HepG2 (cell line): Measurements from ENCODE around the gene ATP5F1E. TPM values are rescaled to one million over a fixed set of nuclear protein-coding genes. Genes with fewer than 3 reads are reported as not detected.

Experiments
- ATAC-seq: fragments of 200-7000 bp; cut with Tn5 transposase; 3 replicates; pipeline ENCODE4 v1.9.1; 2020; ENCODE audit warnings: mild to moderate bottlenecking, moderate library complexity
- BruUV-seq: library from RNA; stranded (reverse); fragments of 400-500 nt; replicated peaks from 2 replicates; lab custom pipeline; 2021; lab: Mats Ljungman, UMichigan
- CTCF ChIA-PET: fragments of 300-600 bp; formaldehyde crosslinking; extraction: SDS; loops from one replicate; lab custom pipeline; 2021; ENCODE audit warnings: low total read pairs, inconsistent platforms, low intra/inter-chr PET ratio; lab: Yijun Ruan, JAX
- POLR2A ChIA-PET: fragments of 350-600 bp; sonication (Branson Sonifier 250); formaldehyde crosslinking; loops from one replicate; lab custom pipeline; 2020; ENCODE audit warnings: antibody characterized with exemption, inconsistent platforms; lab: Yijun Ruan, JAX
- DNase-seq: peaks from one replicate; pipeline ENCODE4 v3.0.0-alpha.2; 2015; ENCODE audit warnings: low spot score
- FAIRE-seq: peaks from 3 replicates; lab custom pipeline; 2011; peaks lifted over from hg19 to GRCh38; lab: Jason Lieb, UNC
- H2AFZ ChIP-seq: one replicate; pipeline ENCODE4 v1.6.1; 2011; ENCODE audit warnings: low read length, inconsistent platforms
- H3K27ac ChIP-seq: fragments of 300-600 bp; 3 replicates; pipeline ENCODE4 v1.8.0; 2011; ENCODE audit warnings: mixed run types, mild to moderate bottlenecking, mixed read lengths, low read length, inconsistent platforms; ENCODE audit not compliant: insufficient read depth; ENCODE audit errors: extremely low read length
- H3K27me3 ChIP-seq, 2 experiments: fragments of 200-600 bp in 1 of 2; 2 replicates in 1 of 2; 3 replicates in 1 of 2; pipeline versions ENCODE4 v1.6.0 to v1.8.0; 2011; ENCODE audit warnings: low read length in 2 of 2, mild to moderate bottlenecking in 2 of 2, moderate library complexity in 2 of 2, inconsistent platforms in 1 of 2; ENCODE audit not compliant: insufficient read depth in 2 of 2, control insufficient read depth in 1 of 2
- H3K36me3 ChIP-seq, 2 experiments: fragments of 200-600 bp in 1 of 2; replicated peaks in 1 of 2; 2 replicates in 1 of 2; 3 replicates in 1 of 2; pipeline versions ENCODE4 v1.5.1 to v1.8.0; 2011; ENCODE audit warnings: low read length in 2 of 2, inconsistent platforms in 1 of 2; ENCODE audit not compliant: insufficient read depth in 2 of 2, control insufficient read depth in 1 of 2
- H3K4me1 ChIP-seq: 2 replicates; pipeline ENCODE4 v1.5.1; 2012; ENCODE audit warnings: low read length, inconsistent platforms; ENCODE audit not compliant: insufficient read depth
- H3K4me2 ChIP-seq: 2 replicates; pipeline ENCODE4 v1.6.0; 2011; ENCODE audit warnings: low read depth, low read length, inconsistent platforms
- H3K4me3 ChIP-seq, 3 experiments: fragments of 200-600 bp in 1 of 3; sonication (generic), shearing (Covaris generic) in 1 of 3; replicated peaks in 1 of 3; 2 replicates each; pipeline ENCODE4 v1.5.1; 2011 to 2016; ENCODE audit warnings: low read length in 3 of 3, inconsistent platforms in 2 of 3, low read depth in 2 of 3, mild to moderate bottlenecking in 2 of 3, control low read depth in 1 of 3, mixed read lengths in 1 of 3; ENCODE audit not compliant: insufficient read depth in 1 of 3
- H3K79me2 ChIP-seq: one replicate; pipeline ENCODE4 v1.6.1; 2011; ENCODE audit warnings: low read length, inconsistent platforms; ENCODE audit not compliant: insufficient read depth
- H3K9ac ChIP-seq: 2 replicates; pipeline ENCODE4 v1.6.0; 2011; ENCODE audit warnings: mild to moderate bottlenecking, low read depth, low read length, inconsistent platforms; ENCODE audit not compliant: insufficient read depth
- H3K9me3 ChIP-seq: 2 replicates; pipeline ENCODE4 v1.5.1; 2012; ENCODE audit warnings: mild to moderate bottlenecking, low read length
- H4K20me1 ChIP-seq: 2 replicates; pipeline ENCODE4 v1.6.0; 2011; ENCODE audit warnings: inconsistent platforms, mild to moderate bottlenecking, low read length, moderate library complexity; ENCODE audit not compliant: insufficient read depth
- AGO2 ChIP-seq: fragments of 200-400 bp; formaldehyde crosslinking; optimal IDR thresholded peaks from 2 replicates; pipeline ENCODE3; 2017; ENCODE audit warnings: mild to moderate bottlenecking, low read depth, low read length, moderate library complexity
- HES4 ChIP-seq: sonication (generic); formaldehyde crosslinking; IDR thresholded peaks from 2 replicates; pipeline ENCODE4 v1.9.0; 2021; ENCODE audit warnings: mild to moderate bottlenecking, missing genetic modification reagents, borderline replicate concordance
- KAT2B ChIP-seq: fragments of 150-350 bp; IDR thresholded peaks from 2 replicates; pipeline ENCODE4 v1.6.1; 2014; ENCODE audit warnings: low read depth, low read length, borderline replicate concordance
- MBNL3 ChIP-seq: fragments of 250-450 bp; sonication (Bioruptor Pico); conservative IDR thresholded peaks from 2 replicates; pipeline ENCODE4 v1.8.0; 2022; ENCODE audit warnings: mild to moderate bottlenecking, inconsistent platforms
- MXD4 ChIP-seq: IDR thresholded peaks from 2 replicates; pipeline ENCODE4 v1.6.1; 2016; ENCODE audit warnings: mild to moderate bottlenecking, missing biosample characterization, missing genetic modification reagents
- MYC ChIP-seq: sonication (generic); formaldehyde crosslinking; IDR thresholded peaks from 2 replicates; pipeline ENCODE4 v1.9.0; 2021; ENCODE audit warnings: missing genetic modification reagents, borderline replicate concordance
- NFKB2 ChIP-seq: sonication (generic); formaldehyde crosslinking; IDR thresholded peaks from 2 replicates; pipeline ENCODE4 v1.4.0; 2020; ENCODE audit warnings: missing genetic modification reagents, borderline replicate concordance
- NFKBIZ ChIP-seq: IDR thresholded peaks from 2 replicates; pipeline ENCODE4 v1.6.1; 2018; ENCODE audit warnings: missing genetic modification reagents, missing compliant biosample characterization
- PCBP1 ChIP-seq: fragments of 200-400 bp; formaldehyde crosslinking; IDR thresholded peaks from 2 replicates; pipeline ENCODE4 v1.6.1; 2017; ENCODE audit warnings: mild to moderate bottlenecking, low read depth, low read length, borderline replicate concordance
- WIZ ChIP-seq: sonication (generic); formaldehyde crosslinking; IDR thresholded peaks from 2 replicates; pipeline ENCODE4 v1.5.1; 2020; ENCODE audit warnings: mild to moderate bottlenecking, missing genetic modification reagents
- ZBTB7A ChIP-seq: sonication (generic); formaldehyde crosslinking; IDR thresholded peaks from 2 replicates; pipeline ENCODE4 v1.8.0; 2022; ENCODE audit warnings: mild to moderate bottlenecking, missing genetic modification reagents
- ZNF263 ChIP-seq: sonication (generic); formaldehyde crosslinking; IDR thresholded peaks from 2 replicates; pipeline ENCODE4 v1.4.0; 2020; ENCODE audit warnings: missing genetic modification reagents
- ZNF337 ChIP-seq: sonication (generic); formaldehyde crosslinking; IDR thresholded peaks from 2 replicates; pipeline ENCODE4 v1.5.1; 2020; ENCODE audit warnings: missing genetic modification reagents, low read depth, mild to moderate bottlenecking, borderline replicate concordance
- ZNF430 ChIP-seq: sonication (generic); formaldehyde crosslinking; IDR thresholded peaks from 2 replicates; pipeline ENCODE4 v1.9.0; 2021; ENCODE audit warnings: mild to moderate bottlenecking, missing genetic modification reagents
- ZNF549 ChIP-seq: sonication (generic); formaldehyde crosslinking; IDR thresholded peaks from 2 replicates; pipeline ENCODE4 v1.5.0; 2020; ENCODE audit warnings: missing genetic modification reagents
- ZNF7 ChIP-seq: IDR thresholded peaks from 2 replicates; pipeline ENCODE4 v1.6.1; 2016; ENCODE audit warnings: missing biosample characterization, missing genetic modification reagents
- ZNF713 ChIP-seq: sonication (generic); formaldehyde crosslinking; IDR thresholded peaks from 2 replicates; pipeline ENCODE4 v1.4.0; 2020; ENCODE audit warnings: mild to moderate bottlenecking, missing genetic modification reagents
- ZNF761 ChIP-seq: sonication (generic); formaldehyde crosslinking; conservative IDR thresholded peaks from 2 replicates; pipeline ENCODE4 v1.4.0; 2020; ENCODE audit warnings: mild to moderate bottlenecking, missing genetic modification reagents
- WGBS: methylation state at CpG from one replicate; pipeline ENCODE4 v1.1.6; 2017; ENCODE audit warnings: low lambda C conversion rate; 5-methylcytosine and 5-hydroxymethylcytosine counted together
- in situ Hi-C: cut with HindIII; loops from 2 replicates; pipeline ENCODE4 v1.10.0; 2017; ENCODE audit warnings: low pct_unique_long_range_greater_than_20kb; ENCODE audit not compliant: extremely low pct_ligation_motif_present
- intact Hi-C: fragments of 100-400 bp; cut with micrococcal nuclease; formaldehyde crosslinking; loops from one replicate; pipeline ENCODE4 v1.10.0; 2022; ENCODE audit not compliant: unreplicated experiment
- polyA plus RNA-seq, 8 experiments: library from polyadenylated mRNA; depleted of rRNA in 3 of 8; stranded (reverse) in 7 of 8; unstranded in 1 of 8; fragments of >200 nt; fragmentation: Illumina TruSeq in 4 of 8; extraction: Trizol in 4 of 8; gene quantifications; 2 replicates each; pipeline versions ENCODE4 v1.2.1 to v1.2.3, GENCODE V29; 2011 to 2016; ENCODE audit warnings: low read depth in 4 of 8, missing spikeins in 1 of 8, mixed read lengths in 1 of 8; ENCODE audit not compliant: insufficient read depth in 1 of 8
- total RNA-seq, 5 experiments: library from RNA; depleted of rRNA; stranded (reverse); fragments of >200 nt; fragmentation: Illumina TruSeq; extraction: Trizol; gene quantifications; 2 replicates each; pipeline ENCODE4 v1.2.3, GENCODE V29; 2016; ENCODE audit warnings: low read depth in 1 of 5
- TF ChIP-seq, protein P1 (sequence below): sonication (generic); formaldehyde crosslinking; IDR thresholded peaks from 2 replicates; pipeline ENCODE4 v1.5.1; 2020; ENCODE audit warnings: missing genetic modification reagents, mild to moderate bottlenecking, borderline replicate concordance
- TF ChIP-seq, protein P2 (sequence below): sonication (generic); formaldehyde crosslinking; IDR thresholded peaks from 2 replicates; pipeline ENCODE4 v1.5.0; 2020; ENCODE audit warnings: mild to moderate bottlenecking, missing genetic modification reagents

ATP5F1E gene
- total and polyA plus RNA-seq, 2 of the 13 experiments (the other 11 are each of a cell fraction or from before 2014, with no cell fraction given) = 121 to 134 TPM

DNA sequence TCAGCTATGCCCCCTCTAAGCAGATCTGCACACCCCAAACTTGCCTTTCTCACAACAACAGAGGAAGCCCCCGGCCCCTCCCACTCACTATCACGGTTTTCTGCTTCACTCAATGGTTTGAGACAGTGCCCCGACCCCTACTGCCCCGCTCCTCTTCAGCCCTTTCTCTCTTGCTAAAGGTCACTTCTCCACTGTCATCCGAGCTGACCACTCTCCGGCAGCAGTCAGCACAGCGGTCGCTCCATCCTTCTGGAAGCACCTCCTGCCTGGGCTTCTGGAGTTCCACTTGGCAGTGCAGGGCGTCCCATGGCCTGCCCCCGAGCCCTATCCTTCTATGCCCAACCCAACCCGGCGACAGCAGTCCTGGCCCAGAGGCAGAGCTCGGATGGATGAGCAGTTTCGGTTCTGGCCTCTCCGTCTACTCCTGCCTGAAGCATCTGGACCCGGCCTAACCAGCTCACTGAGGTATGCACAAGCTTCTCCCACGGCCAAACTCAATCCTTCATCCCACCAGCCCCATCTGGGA is 29.2 kb downstream of the ATP5F1E start (continued):
- TF ChIP-seq ZNF7 (CRISPR knock-in tag) = no peak
- TF ChIP-seq, all 625 proteins: peak for 58

DNA sequence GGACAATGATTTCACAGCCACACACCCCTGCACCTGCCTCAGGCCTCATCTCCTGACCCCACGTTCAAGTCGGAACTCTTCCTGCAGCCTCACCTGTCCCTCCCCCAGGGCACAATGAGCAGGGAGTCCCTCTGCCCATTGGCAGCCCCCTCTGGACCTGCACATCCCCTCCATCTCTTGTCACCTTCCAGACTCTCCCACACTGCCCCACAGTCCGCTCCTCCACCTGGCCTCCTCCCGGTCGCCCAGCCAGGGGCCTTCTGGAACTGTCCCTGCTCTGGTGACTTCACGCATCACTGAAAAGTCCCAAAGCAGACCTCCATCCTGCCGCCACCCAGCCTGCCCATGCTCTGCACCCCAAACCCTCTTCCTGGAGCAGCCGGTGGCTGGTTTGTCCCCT is 29.7 kb downstream of the ATP5F1E start:
- no peaks in the 10 kb centered on the region for H3K9me3 ChIP-seq
- peaks cover 63% of the 10 kb centered on the region for H3K4me1 ChIP-seq
- no peaks in the 10 kb centered on the region for H3K79me2 ChIP-seq
- ATAC-seq = no peak
- no TSS peak for BruUV-seq
- CTCF ChIA-PET = no interaction called here
- POLR2A ChIA-PET = interaction anchor here (1.2 to 1.8 kb wide), 5 partner anchors 8 to 30 kb away, joined by 4 to 11 read pairs (median 5); partner anchors contain the start of gene ATP5F1E
- intact Hi-C loops (no loop called here), in situ Hi-C loops (no loop called here)
- H3K36me3 ChIP-seq = no peaks in the 10 kb centered on the region; a peak in 1 of 5 replicates
- no peak overlapping the region for H2AFZ ChIP-seq
- WGBS = 52% methylated on average over 7 of the region's 8 CpGs
- H3K9ac ChIP-seq = no peak overlapping the region
- peaks cover 2 to 27% of the 10 kb centered on the region in 2 experiments for H3K27me3 ChIP-seq
- DNase-seq = no peak
- no peak for FAIRE-seq
- H3K4me3 ChIP-seq = peak overlapping the region in 2 of 3 experiments; percentile 50 to 73; a peak in 2 of 6 replicates
- H4K20me1 ChIP-seq = no peaks in the 10 kb centered on the region
- no peak overlapping the region for H3K27ac ChIP-seq
- H3K4me2 ChIP-seq = peak overlapping the region; percentile 90
- TF ChIP-seq ZNF430 (no peak), HES4 (0 out of 2 replicates have a peak, but pooled peaks have one; percentile 25), PCBP1 (0 out of 2 replicates have a peak, but pooled peaks have one; percentile 6), ZNF549 (CRISPR knock-in tag) (no peak), NFKB2 (0 out of 2 replicates have a peak, but pooled peaks have one; percentile 20), ZNF337 (no peak), AGO2 (no peak), ZBTB7A (CRISPR knock-in tag) (0 out of 2 replicates have a peak, but pooled peaks have one; percentile 16), KAT2B (no peak), NFKBIZ (CRISPR knock-in tag) (no peak), MYC (CRISPR knock-in tag) (0 out of 2 replicates have a peak, but pooled peaks have one; percentile 30), MXD4 (CRISPR knock-in tag) (no peak), MBNL3 (CRISPR knock-in tag) (no peak), ZNF761 (0 out of 2 replicates have a peak, but pooled peaks have one; percentile 25), ZNF263 (CRISPR knock-in tag) (peak; percentile 5; the same call in 1 of the 2 replicates), ZNF713 (CRISPR knock-in tag) (no peak), WIZ (no peak)
- TF ChIP-seq, protein P1, sequence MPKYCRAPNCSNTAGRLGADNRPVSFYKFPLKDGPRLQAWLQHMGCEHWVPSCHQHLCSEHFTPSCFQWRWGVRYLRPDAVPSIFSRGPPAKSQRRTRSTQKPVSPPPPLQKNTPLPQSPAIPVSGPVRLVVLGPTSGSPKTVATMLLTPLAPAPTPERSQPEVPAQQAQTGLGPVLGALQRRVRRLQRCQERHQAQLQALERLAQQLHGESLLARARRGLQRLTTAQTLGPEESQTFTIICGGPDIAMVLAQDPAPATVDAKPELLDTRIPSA (CRISPR knock-in tag) = 0 out of 2 replicates have a peak, but pooled peaks have one; percentile 53
- TF ChIP-seq, protein P2, sequence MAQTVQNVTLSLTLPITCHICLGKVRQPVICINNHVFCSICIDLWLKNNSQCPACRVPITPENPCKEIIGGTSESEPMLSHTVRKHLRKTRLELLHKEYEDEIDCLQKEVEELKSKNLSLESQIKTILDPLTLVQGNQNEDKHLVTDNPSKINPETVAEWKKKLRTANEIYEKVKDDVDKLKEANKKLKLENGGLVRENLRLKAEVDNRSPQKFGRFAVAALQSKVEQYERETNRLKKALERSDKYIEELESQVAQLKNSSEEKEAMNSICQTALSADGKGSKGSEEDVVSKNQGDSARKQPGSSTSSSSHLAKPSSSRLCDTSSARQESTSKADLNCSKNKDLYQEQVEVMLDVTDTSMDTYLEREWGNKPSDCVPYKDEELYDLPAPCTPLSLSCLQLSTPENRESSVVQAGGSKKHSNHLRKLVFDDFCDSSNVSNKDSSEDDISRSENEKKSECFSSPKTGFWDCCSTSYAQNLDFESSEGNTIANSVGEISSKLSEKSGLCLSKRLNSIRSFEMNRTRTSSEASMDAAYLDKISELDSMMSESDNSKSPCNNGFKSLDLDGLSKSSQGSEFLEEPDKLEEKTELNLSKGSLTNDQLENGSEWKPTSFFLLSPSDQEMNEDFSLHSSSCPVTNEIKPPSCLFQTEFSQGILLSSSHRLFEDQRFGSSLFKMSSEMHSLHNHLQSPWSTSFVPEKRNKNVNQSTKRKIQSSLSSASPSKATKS = no peak
